GM18907 (cell line): ENCODE data around the gene LMAN1L.

ENCODE experiments used
- ATAC-seq: cut with Tn5 transposase; IDR thresholded peaks from one replicate; pipeline ENCODE4 v1.9.1; 2021; ENCODE audit warnings: mild to moderate bottlenecking, moderate library complexity; ENCODE audit not compliant: unreplicated experiment

LMAN1L gene

DNA sequence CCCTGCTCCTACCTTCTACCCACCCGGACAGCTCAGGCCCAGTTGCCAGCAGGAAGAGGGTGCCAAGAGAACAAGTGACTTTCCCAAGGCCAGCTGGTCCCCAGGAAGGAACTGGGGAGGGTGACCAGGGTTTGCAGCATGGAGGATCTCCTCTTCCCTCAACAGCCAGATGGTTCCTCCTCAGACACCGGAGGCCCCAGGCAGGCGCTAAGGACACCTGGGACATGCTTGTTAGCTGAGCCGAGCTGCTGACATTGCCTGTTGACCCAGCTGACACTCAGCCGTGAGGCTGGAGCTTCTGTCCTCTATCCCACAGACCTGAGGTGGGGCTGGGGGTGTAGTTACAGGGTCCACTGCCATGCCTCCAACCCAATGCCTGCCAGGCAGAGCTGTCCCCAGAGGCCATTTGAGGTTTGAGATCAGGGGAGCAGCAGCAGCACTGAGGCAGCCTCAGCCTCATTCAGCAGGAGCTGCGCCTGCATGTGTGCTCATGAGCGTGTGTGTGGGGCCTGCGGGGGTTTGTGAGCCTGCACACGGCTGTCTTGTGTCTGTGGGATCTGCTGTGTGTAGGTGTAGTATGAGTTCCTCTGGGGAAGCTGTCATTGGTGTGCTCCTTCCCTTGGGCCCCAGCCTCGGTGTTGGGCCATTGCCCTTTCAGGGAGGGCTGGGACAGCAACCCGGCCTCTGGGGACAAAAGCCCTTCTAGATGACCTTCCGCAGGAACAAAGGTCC is 20.9 kb downstream of the LMAN1L start:
- ATAC-seq = no peak

DNA sequence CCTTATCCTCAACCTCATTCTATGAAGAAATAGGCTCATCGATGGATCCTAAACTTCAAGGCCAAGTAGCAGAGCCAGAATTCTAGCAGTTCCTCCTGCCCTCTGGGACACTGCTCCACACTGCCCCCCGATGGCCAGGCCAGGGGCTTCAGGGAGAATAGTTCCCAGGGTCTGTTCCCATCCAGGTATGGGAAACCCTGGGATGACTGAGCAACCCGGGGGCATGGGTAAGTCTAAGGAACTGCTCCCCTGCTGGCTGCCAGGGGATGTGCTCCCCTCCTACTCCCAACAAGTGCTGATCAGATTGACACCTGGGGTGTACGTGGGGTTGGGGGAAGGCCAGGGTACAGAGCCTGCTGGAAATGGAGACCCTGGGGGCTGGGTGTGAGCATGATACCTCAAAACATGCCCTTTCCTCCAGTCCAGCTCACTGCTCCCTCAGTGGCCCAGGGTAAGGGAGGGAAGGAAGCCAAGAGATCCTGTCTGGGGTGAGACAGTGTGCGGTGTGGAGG is 22.7 kb downstream of the LMAN1L start:
- ATAC-seq = no peak

DNA sequence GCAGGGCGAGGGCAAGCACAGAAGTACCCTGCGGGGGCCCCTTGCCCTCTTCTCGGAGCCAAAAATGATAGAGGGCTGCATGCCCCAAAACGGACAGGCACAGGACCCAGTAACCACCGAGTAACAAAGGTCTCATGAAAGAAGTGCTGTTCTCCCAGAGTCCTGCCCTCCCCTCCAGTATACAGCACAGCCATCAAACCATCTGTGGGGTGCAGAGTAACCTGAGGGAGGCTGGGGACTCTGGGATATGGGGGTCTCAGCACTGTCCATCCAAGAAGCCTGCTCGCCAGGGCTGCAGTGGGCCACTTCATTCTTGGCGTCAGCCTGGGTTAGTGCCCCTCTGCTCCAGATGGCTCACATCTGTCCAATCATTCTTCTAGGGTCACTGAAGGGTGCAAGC is 24.2 kb downstream of the LMAN1L start:
- ATAC-seq = no peak

DNA sequence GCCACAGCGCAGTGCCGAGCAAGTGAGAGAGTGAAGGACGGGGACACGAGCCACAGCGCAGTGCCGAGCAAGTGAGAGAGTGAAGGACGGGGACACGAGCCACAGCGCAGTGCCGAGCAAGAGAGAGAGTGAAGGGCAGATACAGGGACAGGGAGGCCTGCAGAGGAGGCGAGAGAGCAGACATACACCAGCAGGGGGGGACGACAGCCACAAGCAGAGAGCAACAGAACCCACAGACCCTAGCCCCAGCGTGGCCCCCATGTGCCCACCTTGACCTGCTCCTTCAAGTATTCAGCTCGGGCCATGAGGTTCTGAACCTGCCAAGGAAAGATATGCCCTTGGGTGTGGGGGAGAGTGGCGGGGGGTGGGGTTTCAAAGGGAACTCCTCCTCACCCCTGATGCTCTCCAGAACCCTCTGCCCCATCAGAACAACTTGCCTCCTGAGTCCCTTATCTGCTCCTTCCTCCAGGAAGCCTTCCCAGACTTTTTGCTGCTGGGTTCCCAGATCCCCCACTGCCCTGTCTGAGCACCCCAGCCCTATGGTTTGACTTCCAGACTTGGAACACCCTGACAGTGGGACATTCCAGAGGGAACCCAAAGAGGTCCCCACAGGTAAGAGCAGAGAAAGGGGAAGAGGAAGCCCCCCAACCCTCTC is 25.0 kb downstream of the LMAN1L start:
- ATAC-seq = no peak

DNA sequence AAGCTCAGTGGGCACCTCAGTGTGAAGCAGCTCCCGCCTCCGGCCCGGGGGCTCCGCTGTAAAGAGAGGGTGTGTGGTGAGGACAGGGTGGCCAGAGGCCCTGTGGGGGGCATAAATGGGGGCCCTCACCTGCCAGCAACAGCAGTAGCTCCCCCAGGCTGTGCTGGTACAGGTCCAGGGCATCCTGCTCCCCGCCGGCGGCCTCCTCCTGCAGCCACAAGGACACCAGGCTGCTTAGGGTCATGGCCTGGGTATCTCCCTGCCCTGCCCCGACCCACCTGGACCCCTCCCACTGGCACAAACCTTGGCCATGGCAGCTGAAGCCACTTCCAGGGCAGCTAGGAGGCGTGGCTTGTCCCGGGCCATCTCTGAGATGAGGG is 25.5 kb downstream of the LMAN1L start:
- ATAC-seq = no peak

DNA sequence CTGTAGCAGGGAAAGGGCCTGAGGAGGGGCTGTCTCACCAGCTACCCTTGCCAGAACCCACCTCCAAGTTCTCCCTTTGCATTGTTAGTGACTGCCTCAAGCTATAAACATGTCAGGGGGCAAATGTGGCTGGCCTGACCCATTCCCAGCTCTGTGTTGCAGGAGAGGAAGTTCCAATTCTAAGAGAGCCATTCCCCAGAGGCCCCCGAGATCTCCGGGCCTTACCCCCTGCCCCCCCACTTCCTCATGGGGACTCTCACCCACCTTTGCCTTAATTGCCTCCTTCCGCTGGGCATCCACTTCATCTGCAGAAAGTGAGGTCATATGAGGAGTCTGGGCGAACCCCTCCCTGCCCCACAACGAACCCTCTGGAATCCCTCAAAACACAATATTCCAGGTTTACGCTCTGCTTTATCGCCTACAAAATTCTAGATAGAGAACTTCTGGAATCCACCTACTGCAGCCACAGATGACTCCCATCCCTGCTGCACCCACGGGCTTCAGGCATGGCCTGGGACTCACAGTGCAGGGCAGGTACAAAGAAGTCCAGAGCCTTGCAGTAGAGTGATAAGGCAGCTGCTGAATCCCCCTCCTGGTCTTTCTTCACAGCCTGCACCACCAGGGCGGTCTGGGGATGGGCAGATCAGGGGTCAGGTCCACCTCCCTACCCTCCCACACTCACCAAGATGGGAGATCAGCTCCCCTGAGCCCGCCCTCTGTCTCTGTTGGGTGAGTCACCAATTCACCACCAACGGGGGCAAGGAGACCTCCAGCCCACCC is 26.3 kb downstream of the LMAN1L start:
- no peak for ATAC-seq

DNA sequence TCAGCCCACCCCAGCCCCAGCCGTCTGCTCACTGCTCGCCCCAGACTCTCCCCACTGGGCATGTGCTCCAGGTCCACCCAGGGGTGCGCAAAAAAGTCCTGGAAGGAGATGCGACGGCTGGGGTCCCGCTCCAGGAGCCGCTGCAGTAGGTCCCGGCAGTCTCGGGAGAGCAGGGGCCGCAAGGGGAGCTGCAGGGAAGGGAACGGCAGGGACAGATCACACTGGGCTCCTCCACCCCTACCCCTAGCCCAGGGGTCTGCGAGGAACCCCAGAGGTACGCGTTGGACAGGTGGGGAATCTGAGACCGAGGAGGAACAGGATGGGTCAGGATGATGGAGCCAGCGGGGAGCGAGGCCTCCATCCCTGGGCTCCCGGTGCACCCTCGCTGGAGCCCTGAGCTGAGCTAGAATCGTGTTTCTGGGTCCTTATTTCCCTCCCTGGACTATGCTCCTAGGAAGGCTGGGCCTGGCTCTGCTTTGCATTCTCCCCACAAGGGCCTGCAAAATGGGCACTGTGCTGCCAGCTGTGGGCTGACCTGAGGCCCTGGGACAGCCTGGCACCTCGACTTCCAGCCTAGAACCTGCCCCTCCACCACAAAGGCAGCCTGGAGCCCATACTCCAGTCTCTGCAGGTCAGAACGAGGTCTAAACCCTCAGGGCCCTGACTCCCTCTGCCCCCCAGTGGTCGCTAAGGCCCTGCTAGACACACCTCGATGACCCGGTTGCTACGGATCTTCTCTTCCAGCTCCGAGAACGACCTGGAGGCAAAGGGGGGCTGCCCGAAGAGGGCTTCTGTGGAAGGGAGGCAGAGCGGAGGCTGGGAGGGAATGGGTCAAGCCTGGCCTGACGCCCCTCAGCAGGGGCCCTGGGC is 27.1 kb downstream of the LMAN1L start:
- no peak for ATAC-seq

DNA sequence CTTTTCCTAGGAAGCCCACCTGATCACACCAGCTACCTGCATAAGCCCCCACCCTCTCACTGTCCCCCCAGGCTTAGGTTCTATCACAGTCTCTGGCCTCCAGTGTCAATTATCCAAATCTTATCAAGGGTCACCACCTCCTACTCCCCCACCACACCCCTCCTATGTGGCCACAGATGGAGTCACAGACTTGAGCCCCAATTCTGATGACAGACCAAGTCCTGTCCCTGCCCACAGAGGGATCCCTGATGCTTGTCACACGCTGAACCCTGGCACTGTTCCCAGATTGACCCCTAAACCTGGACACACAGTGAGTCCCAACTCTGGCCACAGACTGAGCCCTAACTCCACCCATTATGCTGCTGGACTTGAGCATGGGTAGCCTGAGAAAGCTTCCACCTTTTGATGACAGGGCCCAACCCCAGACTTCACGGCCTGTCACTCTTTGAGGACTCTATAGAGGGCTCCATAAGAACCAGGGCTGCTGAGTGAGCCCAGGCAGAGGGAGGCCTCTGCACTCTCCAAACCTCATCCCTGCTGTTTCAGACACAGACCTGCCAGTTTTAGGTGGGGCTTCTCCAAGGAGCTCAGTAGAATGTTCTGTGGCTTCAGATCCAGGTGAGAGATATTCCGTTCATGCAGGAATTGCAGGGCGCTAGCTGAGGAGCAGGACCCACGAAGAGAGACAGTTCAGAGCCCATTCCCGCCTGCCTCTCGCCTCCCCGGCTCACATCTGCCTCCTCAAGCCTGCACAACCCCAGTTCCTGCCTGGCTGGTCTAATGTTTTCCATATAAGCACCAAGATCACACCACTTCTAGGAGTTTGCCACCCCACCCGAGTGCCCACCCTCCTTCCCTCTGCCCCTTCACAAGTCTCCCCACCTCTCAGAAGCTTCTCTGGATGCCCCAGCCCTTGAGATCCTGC is 28.5 kb downstream of the LMAN1L start:
- no peak for ATAC-seq

DNA sequence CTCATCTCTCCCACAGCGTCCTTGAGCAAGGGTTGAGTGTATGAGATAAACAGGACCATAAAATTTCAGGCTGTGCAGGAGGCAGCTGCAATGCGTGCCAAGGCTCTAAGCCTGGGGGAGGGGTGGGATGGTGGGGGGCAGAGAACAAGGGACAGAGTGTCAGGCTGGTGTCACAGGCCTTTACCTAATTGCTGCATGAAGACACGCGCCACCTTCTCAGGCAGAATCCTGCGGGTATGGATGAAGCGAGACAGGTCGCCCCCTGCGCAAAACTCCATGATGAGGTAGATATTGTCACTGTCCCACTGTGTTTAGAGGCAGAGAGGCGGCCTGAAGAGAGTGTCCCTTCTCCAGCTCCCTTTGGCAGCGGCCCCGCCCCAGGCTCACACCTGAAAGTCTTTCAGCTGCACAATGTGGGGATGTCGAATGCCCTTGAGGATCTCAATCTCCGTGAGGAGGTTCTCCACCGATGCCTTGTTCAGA is 29.3 kb downstream of the LMAN1L start:
- no peak for ATAC-seq

DNA sequence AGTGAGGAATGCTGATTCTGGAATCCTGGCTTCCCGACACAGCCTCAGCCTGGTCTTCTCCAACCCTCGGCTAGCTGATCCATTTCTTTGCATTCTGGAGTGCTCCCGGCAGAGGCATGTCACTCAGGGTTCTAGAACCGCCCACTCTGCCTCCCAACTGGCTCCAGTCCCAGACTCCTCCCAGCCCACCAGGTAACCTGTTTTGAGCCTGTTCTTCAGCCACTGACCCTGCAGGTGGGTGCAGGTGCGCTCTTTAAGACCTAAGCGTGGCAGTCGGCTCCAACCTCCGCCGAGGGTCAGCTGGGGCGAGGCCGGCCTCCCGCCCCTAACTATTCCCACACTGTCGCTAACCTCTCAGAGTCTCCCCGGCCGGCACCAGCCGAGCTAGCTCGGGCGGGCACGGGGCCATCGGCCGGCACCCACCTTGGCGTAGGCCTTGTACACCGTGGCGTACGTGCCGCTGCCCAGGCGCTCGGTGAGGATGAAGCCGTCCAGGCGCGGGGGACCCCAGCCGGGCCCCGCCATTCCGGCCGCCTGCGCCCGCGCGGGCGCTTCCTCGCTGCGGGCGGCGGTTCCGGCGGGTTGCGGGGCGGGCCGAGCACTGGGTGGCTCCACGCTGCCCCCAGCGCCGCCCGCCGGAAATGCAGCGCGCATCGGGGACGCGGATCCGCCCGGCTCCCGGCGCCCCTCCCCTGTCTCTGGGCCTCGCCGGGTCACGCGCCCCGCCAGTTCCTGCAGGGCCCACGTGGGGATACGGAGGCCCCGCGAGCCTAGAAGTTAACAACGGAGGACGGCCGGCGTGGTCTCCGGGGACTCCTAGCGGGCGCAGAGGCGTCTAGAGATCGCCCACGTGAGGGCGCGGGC is 30.2 kb downstream of the LMAN1L start, which contains the start of gene ULK3:
Gene ULK3 (minus strand): TSS at position 576 of the 864 bp plus-strand sequence. CDS start 51 bp downstream, at position 525.
- ATAC-seq = peak; percentile 78

DNA sequence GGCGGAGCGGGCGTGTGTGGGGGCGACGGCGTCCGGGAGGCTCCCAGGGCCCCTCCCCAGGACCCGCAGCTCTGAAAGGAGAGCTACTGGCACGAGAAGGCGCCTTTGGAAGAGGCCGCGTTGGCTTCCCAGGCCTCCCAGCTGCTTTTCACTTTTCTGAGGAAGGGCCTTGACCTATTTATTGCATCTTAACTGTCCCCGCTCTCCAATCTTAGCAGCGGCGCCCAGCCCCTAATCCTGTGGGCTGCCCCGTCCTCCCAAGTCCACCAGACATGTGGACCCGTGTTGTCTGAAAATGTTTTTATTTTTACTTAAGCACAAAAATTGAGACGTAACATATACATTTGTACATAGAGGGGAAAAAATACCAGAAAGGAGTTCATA is 30.8 kb downstream of the LMAN1L start:
- ATAC-seq = no peak

DNA sequence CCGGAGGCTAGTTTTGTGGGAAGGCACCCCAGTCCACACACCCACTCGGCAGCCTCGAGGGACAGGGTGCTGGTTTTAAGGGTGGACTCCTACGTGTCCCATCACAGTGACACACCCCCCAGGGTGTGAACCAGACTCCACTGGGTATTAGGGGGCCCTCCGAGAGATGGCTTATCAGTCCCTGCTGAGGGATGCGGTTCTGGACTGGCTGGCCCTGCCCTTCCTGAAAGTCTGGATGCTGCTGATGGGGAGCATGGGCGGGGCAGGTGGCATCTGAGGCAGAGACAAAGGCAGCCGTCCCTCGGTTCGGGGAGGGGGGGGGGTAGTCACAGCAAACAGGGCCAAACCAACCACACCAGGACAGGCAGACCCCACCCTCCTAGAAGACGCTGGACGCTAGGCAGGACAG is 31.3 kb downstream of the LMAN1L start:
- no peak for ATAC-seq

DNA sequence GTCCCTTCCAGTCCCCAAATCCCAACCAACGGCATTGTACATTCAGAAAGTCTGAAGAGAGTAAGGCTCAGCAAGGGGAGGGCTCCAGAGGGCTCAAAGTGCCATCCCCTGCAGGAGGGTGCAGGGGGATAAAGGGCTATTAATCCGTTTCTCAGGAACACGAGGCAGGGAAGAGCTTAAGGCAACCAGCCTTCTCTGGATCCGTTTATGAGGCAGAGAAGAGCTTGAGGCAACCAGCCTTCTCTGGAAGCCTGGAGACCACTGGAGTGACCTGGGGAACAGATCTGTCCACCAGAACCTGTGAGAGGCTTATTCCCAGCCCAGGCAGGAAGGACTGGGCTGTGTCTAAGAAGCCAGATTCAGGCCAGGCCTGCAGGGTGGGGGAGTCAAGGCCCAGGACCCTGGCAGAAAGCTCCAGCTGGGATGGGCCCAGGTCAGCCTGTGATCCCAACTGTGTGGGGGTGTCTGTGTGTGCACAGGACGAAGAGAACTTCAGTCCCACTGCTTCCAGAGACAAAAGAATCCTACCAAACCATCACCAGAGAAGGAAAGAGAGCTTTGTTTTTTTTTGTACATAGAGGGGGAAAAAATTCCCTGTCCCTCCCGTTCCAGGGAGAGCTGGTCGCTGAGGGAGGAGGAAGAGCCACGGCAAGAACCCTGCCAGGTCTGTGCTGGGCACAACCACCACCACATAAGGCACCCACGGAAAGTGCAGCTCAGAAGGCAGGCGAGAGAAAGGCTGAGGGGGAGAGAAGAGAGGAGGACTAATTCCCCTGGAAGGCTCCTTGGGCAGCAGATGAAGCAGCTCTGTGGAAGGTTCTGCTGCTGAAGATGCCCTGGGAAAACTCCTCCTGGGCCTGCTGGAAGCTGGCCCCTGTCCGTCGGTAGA is 31.9 kb downstream of the LMAN1L start:
- ATAC-seq = no peak

DNA sequence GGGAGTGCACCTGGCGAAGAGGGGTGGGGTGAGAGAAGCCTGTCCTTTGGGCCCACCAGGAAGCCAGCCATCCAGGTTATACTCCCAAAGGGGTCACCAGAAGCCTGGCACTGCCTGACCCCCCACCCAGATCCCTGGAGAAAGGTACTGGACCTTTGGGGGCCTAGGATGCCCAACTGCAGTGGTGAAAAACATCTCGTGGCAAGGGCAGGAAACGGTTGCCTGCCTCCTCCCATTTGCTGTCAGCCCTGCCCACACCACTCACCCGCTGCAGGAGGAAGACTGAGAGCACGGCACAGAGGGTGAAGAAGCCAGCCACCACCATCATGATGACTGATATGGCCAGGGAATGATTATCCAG is 32.6 kb downstream of the LMAN1L start:
- ATAC-seq = no peak

DNA sequence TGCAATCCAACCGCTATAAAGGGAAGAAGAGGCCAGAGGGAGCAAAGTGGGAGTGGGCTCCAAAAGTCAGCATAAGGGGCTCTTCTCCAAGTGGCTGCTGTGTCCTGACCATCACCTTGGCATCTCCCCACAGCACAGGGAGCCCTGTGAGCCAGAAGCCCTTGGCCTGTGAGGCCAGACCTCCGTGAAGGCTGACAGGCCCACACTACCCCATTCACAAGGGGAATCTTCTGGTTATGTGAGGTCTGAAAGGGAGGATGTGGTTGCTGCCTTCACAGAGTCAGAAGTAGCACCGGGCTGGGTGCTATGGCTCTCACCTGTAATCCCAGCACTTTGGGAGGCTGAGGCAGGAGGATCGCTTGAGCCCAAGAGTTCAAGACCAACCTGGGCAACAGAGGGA is 32.9 kb downstream of the LMAN1L start:
- no peak for ATAC-seq

DNA sequence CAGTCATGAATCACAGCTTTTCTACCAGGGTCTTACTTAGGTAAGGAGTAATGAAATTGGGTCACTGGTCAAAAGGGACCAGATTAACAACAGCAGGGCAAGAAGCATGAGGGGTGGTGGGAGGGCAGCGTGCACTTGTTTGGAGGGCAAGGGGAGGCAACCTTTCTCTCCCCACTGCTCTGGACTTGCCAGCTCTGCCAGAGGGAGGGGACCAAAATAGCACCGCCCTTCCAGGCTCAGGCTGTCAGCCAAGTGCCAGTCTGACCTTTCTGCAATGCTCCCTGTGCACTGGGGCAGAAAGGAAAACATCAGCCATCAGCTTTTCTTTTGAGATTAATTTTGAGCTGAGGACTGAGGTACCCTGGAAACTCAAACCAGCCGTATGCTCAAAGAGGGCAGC is 34.8 kb downstream of the LMAN1L start:
- ATAC-seq = no peak

DNA sequence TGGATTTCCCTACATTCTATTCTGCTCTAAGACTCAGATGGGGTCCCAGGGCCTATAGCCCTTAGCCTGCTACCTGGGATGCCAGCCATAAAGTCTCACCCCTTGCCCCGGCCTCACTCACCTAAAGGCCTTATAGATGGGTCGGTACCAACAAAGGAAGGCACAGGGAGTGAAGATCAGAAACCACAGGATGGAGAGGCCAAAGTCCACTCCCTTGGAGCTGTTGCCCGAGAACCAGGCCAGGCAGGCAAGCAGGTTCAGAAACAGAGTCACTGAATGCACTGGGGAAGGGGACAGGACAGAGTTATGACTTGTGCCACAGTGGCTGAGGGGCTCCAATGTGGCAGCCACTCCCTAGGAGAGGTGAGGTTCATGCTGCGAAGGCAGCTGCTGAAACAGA is 37.8 kb downstream of the LMAN1L start:
- no peak for ATAC-seq

DNA sequence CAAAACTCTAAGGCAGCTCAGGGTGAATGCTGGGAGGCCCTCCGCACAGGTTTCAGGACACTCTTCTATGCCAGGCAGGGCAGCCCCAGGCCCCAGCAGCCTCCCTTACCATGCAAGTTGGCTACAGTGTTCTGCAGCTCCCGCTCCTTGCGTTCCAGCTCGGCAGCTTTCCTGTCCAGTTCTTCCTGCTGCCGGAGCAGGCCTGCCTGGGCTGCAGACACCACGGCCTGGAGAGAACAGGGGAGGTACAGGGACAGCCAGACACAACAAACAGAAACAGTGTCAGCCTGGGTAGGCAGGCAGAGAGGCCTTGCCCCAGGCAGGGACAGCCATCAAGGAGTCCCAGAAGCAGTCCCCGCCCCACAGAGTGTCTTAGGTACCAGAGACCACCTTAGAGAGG is 39.3 kb downstream of the LMAN1L start:
- no peak for ATAC-seq
